K562 (cell line): ENCODE measurements around the gene SLC35A2.

ENCODE experiments used
- CHD1 ChIP-seq: fragments of 200-600 bp; sonication (generic); IDR thresholded peaks from one replicate; pipeline ENCODE4 v1.6.1; 2012; ENCODE audit warnings: mild to moderate bottlenecking, moderate library complexity, low read length, inconsistent platforms
- CHD2 ChIP-seq: IDR thresholded peaks from 2 replicates; pipeline ENCODE4 v1.6.1; 2011; ENCODE audit warnings: low read depth, low read length
- CTCF ChIP-seq, 3 experiments: IDR thresholded peaks in 2 of 3; conservative IDR thresholded peaks in 1 of 3; 2 replicates each; pipeline ENCODE4 v1.5.1; 2011 to 2012; ENCODE audit warnings: low read length in 3 of 3, mild to moderate bottlenecking in 3 of 3, control low read depth in 2 of 3, improper control_type of control experiment in 1 of 3, inconsistent platforms in 1 of 3, low read depth in 1 of 3, mixed read lengths in 1 of 3, moderate library complexity in 1 of 3; ENCODE audit not compliant: insufficient read depth in 2 of 3
- FOXP4 ChIP-seq: sonication (generic); formaldehyde crosslinking; IDR thresholded peaks from 2 replicates; pipeline ENCODE4 v1.8.0; 2022; ENCODE audit warnings: mild to moderate bottlenecking, missing genetic modification reagents, borderline replicate concordance
- GMEB1 ChIP-seq: fragments of 250-450 bp; sonication (Bioruptor Pico); IDR thresholded peaks from 2 replicates; pipeline ENCODE4 v1.4.0; 2020; ENCODE audit warnings: mild to moderate bottlenecking
- JUN ChIP-seq, 2 experiments: sonication (generic) in 1 of 2; formaldehyde crosslinking in 1 of 2; IDR thresholded peaks; 2 replicates each; pipeline versions ENCODE4 v1.6.1 to v1.8.0; 2012 to 2022; ENCODE audit warnings: borderline replicate concordance in 2 of 2, mild to moderate bottlenecking in 2 of 2, improper control_type of control experiment in 1 of 2, low read depth in 1 of 2, low read length in 1 of 2, missing genetic modification reagents in 1 of 2
- KDM1A ChIP-seq, 2 experiments: fragments of 450-650 bp; IDR thresholded peaks; 2 replicates each; pipeline ENCODE4 v1.6.1; 2016; ENCODE audit warnings: mild to moderate bottlenecking in 2 of 2
- KLF10 ChIP-seq: fragments of 250-450 bp; sonication (Bioruptor Pico); IDR thresholded peaks from 2 replicates; pipeline ENCODE4 v1.6.1; 2021; ENCODE audit warnings: matching md5 sums
- NR2C2 ChIP-seq, 2 experiments: fragments of 200-800 bp in 1 of 2; sonication (Bioruptor generic) in 1 of 2; sonication (generic) in 1 of 2; formaldehyde crosslinking in 1 of 2; IDR thresholded peaks; 2 replicates each; pipeline versions ENCODE4 v1.6.1 to v1.8.0; 2016 to 2022; ENCODE audit warnings: mild to moderate bottlenecking in 1 of 2, missing compliant biosample characterization in 1 of 2, missing genetic modification characterization in 1 of 2, missing genetic modification reagents in 1 of 2
- REST ChIP-seq, 2 experiments: fragments of 450-650 bp; formaldehyde crosslinking in 1 of 2; IDR thresholded peaks; 2 replicates each; pipeline versions ENCODE4 v1.4.0 to v1.6.1; 2014 to 2020; ENCODE audit warnings: mild to moderate bottlenecking in 2 of 2, borderline replicate concordance in 1 of 2, low read depth in 1 of 2
- SMARCC2 ChIP-seq: fragments of 450-650 bp; IDR thresholded peaks from 2 replicates; pipeline ENCODE4 v1.6.1; 2017; ENCODE audit warnings: antibody characterized with exemption, moderate library complexity, mild to moderate bottlenecking, low read depth
- TFE3 ChIP-seq: fragments of 450-650 bp; formaldehyde crosslinking; IDR thresholded peaks from 2 replicates; pipeline ENCODE4 v1.4.0; 2020; ENCODE audit warnings: mild to moderate bottlenecking, mixed read lengths
- USF2 ChIP-seq: sonication (generic); formaldehyde crosslinking; IDR thresholded peaks from 2 replicates; pipeline ENCODE4 v1.5.0; 2020; ENCODE audit warnings: missing genetic modification reagents

GRCh38 chrX:48923771-48924170, 12.3 kb upstream of the SLC35A2 start:
- TF ChIP-seq NR2C2 (CRISPR knock-in tag; IDR thresholded peaks at IDR 0.05) (no peak), NR2C2 (tag; IDR thresholded peaks at IDR 0.05) (no peak), SMARCC2 (no peak), REST (IDR thresholded peaks at IDR 0.05; ENCODE audit: borderline replicate concordance) (no peak), REST (CRISPR knock-in tag; IDR thresholded peaks at IDR 0.05; ENCODE audit: low read depth) (no peak), GMEB1 (no peak), CTCF (IDR thresholded peaks at IDR 0.05 in 2 of 3, conservative IDR thresholded peaks at IDR 0.05 in 1 of 3; ENCODE audit: insufficient read depth in 2 of 3, low read depth in 1 of 3, low read length in 3 of 3) (no peak), CHD1 (no peak), JUN (IDR thresholded peaks at IDR 0.05; ENCODE audit: borderline replicate concordance, low read depth, low read length) (no peak), JUN (CRISPR knock-in tag; IDR thresholded peaks at IDR 0.05; ENCODE audit: borderline replicate concordance) (no peak), FOXP4 (CRISPR knock-in tag) (no peak), USF2 (CRISPR knock-in tag) (no peak), KLF10 (CRISPR knock-in tag) (no peak), TFE3 (no peak), CHD2 (no peak), KDM1A (IDR thresholded peaks at IDR 0.05) (no peak)
